Fibroblast of lung (primary cell): ENCODE data around the gene PLTP.

Experiments
- EZH2 ChIP-seq: IDR thresholded peaks from 2 replicates; pipeline ENCODE4 v1.5.1; 2012; ENCODE audit warnings: low read length, control low read depth, mild to moderate bottlenecking; ENCODE audit errors: missing control alignments
- TF ChIP-seq, protein P1 (sequence below), 2 donors: IDR thresholded peaks in 1 of 2; conservative IDR thresholded peaks in 1 of 2; 1 replicate in 1 of 2; 2 replicates in 1 of 2; pipeline ENCODE4 v1.5.1; 2011 to 2012; ENCODE audit warnings: low read length in 2 of 2, control low read depth in 1 of 2, inconsistent platforms in 1 of 2, low read depth in 1 of 2, mild to moderate bottlenecking in 1 of 2

DNA sequence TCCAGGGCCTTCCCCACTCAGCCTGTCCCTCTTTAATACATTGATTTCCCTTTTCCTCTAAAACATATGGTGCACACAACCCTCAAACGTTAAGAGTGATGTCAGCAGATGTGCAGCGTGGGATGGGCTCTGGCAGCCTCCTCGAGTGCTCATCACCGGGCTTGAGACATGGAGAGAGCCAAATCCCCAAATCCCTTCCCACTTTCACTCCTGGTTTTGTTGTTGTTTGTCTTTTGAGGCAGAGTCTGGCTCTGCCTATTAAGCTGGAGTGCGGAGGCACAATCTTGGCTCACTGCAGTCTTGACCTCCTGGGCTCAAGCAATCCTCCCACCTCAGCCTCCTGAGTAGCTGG, 5.8 kb upstream of the PLTP start:
- TF ChIP-seq EZH2, result no peak
- TF ChIP-seq, protein P1, sequence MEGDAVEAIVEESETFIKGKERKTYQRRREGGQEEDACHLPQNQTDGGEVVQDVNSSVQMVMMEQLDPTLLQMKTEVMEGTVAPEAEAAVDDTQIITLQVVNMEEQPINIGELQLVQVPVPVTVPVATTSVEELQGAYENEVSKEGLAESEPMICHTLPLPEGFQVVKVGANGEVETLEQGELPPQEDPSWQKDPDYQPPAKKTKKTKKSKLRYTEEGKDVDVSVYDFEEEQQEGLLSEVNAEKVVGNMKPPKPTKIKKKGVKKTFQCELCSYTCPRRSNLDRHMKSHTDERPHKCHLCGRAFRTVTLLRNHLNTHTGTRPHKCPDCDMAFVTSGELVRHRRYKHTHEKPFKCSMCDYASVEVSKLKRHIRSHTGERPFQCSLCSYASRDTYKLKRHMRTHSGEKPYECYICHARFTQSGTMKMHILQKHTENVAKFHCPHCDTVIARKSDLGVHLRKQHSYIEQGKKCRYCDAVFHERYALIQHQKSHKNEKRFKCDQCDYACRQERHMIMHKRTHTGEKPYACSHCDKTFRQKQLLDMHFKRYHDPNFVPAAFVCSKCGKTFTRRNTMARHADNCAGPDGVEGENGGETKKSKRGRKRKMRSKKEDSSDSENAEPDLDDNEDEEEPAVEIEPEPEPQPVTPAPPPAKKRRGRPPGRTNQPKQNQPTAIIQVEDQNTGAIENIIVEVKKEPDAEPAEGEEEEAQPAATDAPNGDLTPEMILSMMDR (conservative IDR thresholded peaks at IDR 0.05 in 1 of 2, IDR thresholded peaks at IDR 0.05 in 1 of 2; ENCODE audit: low read depth in 1 of 2, low read length in 2 of 2), result no peak
